ENCODE measurements around the gene CFAP97D2.
"Not testable (repeated sequence)": the region's sequence is repeated elsewhere in the genome, so short reads cannot be mapped to it uniquely, and the experiment has no call there.

The CFAP97D2 gene

DNA sequence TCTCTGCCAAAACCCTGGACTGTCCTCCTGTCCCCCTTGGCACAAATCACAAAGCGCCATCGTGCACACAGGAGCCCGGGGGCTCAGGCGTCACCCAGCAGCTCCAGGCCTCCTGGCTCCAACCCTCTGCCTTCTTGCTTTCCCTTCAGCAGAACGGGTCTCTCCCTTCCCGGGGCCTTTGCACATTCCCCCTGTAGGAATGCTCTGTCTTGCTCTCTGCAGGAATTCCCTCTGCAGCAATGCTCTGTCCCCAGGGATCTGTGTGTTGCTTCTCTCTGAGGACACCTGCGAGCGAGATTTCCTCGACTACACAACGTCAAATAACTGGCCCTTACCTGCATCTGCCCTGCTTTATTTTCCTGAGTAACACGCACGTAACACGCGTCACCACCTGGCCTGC lies 33.3 kb upstream of the CFAP97D2 start:
- TF ChIP-seq, protein P1, sequence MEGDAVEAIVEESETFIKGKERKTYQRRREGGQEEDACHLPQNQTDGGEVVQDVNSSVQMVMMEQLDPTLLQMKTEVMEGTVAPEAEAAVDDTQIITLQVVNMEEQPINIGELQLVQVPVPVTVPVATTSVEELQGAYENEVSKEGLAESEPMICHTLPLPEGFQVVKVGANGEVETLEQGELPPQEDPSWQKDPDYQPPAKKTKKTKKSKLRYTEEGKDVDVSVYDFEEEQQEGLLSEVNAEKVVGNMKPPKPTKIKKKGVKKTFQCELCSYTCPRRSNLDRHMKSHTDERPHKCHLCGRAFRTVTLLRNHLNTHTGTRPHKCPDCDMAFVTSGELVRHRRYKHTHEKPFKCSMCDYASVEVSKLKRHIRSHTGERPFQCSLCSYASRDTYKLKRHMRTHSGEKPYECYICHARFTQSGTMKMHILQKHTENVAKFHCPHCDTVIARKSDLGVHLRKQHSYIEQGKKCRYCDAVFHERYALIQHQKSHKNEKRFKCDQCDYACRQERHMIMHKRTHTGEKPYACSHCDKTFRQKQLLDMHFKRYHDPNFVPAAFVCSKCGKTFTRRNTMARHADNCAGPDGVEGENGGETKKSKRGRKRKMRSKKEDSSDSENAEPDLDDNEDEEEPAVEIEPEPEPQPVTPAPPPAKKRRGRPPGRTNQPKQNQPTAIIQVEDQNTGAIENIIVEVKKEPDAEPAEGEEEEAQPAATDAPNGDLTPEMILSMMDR (IDR thresholded peaks at IDR 0.05; ENCODE audit: low read depth, low read length, missing control alignments), result no peak
- no peak for DNase-seq (ENCODE audit: extremely low read depth, low read depth)

DNA sequence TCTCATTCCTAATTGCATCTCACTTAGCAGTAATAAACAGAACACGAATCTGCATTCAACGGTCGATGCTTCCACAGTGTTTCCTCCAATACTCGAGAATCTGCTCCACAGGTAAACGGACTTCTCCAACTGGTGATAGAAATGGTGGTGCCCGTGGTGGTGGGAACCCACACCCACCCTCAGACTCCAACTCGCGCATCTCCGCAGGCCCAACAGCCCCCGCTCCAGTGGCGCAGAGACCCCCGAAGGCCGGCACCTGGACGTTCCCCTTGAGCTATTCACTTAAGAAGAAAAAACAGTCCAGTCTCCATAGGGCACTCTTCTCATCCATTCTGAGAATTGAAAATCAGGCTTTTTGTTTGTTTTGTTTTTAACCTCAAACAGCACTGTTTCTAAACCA lies 32.9 kb upstream of the CFAP97D2 start:
- no peak for DNase-seq (ENCODE audit: extremely low read depth, low read depth)
- TF ChIP-seq, protein P1 (IDR thresholded peaks at IDR 0.05; ENCODE audit: low read depth, low read length, missing control alignments), result no peak
- H3K4me3 ChIP-seq (replicated peaks; ENCODE audit: low read depth, low read length), result no peak overlapping the region

More for the DNA sequence above, 33.3 kb upstream of the CFAP97D2 start:
- no peak overlapping the region for H3K4me3 ChIP-seq (replicated peaks; ENCODE audit: low read depth, low read length)

DNA sequence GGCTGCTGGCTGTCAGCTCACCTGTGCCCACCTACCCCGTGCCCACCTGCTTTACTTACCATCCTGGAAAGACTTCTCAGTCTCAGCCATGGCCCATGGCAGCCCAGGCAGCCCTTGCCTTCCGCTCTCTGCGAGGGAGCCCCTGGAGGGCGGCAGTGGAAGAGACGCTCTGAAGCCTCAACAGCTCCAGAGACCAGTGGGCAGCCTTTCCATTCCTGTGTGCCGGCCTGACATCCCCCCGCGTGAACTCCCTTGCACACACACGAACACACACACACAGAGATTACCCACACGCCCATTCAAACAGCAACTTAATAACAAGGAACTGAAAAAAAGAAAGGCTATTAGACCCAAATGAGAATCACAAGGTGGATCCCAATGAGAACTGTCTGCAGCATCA lies 32.4 kb upstream of the CFAP97D2 start:
- no peak overlapping the region for H3K4me3 ChIP-seq (replicated peaks; ENCODE audit: low read depth, low read length)
- TF ChIP-seq, protein P1 (IDR thresholded peaks at IDR 0.05; ENCODE audit: low read depth, low read length, missing control alignments), result peak; percentile 19
- DNase-seq (ENCODE audit: extremely low read depth, low read depth), result no peak

DNA sequence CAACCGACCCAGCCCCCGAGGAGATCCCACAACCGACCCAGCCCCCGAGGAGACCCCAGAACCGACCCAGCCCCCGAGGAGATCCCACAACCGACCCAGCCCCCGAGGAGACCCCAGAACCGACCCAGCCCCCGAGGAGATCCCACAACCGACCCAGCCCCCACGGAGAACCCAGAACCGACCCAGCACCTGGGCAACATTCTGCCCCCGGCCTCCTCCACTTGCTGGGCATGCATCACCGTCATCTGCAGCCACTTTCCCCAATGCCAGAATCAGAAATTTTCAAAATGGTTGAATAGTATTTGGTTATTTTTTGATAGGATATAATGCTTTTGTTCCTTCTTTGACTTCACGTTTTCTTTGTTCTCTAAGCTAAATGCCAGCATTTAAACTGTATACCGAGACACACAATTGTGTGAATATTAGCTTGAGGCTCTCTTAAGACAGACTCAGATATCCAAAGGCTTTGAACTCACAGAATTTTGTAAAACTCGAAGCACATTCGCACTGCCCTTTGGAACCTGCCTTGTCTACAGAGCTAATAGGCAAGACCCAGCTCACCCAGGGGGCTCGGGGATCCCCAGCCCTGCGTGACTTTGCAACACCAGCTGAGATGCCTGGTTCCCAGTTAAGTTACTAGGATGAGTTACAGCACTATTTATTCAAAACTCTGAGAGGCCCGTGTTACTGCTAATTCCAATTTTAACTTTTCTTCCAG lies 31.1 kb upstream of the CFAP97D2 start:
- no peak overlapping the region for H3K4me3 ChIP-seq (replicated peaks; ENCODE audit: low read depth, low read length)
- TF ChIP-seq, protein P1 (IDR thresholded peaks at IDR 0.05; ENCODE audit: low read depth, low read length, missing control alignments), result no peak
- DNase-seq (ENCODE audit: extremely low read depth, low read depth), result no peak

DNA sequence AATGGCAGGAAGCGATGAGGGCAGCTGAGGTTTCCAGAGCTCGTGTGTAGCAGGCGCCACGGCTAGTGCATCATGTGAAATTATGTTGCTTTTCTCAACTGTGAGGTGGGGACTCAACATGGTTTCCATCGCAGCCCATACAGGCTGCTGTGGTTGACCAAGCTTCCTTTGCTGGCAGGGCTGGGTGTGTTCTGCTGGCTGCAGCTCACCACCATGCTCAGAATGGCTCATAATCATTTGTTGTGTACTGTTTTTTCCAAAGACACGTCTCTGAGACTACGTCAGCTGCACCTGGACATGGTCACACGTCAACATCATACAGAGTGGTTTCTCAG lies 30.6 kb upstream of the CFAP97D2 start:
- TF ChIP-seq, protein P1 (IDR thresholded peaks at IDR 0.05; ENCODE audit: low read depth, low read length, missing control alignments), result no peak
- no peak overlapping the region for H3K4me3 ChIP-seq (replicated peaks; ENCODE audit: low read depth, low read length)
- no peak for DNase-seq (ENCODE audit: extremely low read depth, low read depth)

DNA sequence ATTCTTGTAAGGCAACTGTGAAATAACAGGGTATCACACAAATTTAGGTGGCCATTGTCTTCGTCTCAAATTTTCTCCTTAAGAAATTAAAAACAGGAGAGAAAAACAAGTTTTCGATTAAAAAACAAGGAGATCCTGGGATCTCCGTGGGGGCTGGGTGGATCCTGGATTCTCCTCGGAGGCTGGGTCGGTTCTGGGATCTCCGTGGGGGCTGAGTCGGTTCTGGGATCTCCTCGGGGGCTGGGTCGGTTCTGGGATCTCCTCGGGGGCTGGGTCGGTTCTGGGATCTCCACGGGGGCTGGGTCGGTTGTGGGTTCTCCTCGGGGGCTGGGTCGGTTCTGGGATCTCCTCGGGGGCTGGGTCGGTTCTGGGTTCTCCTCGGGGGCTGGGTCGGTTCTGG lies 30.2 kb upstream of the CFAP97D2 start:
- not testable (repeated sequence) for DNase-seq (ENCODE audit: extremely low read depth, low read depth); H3K4me3 ChIP-seq (replicated peaks; ENCODE audit: low read depth, low read length)

DNA sequence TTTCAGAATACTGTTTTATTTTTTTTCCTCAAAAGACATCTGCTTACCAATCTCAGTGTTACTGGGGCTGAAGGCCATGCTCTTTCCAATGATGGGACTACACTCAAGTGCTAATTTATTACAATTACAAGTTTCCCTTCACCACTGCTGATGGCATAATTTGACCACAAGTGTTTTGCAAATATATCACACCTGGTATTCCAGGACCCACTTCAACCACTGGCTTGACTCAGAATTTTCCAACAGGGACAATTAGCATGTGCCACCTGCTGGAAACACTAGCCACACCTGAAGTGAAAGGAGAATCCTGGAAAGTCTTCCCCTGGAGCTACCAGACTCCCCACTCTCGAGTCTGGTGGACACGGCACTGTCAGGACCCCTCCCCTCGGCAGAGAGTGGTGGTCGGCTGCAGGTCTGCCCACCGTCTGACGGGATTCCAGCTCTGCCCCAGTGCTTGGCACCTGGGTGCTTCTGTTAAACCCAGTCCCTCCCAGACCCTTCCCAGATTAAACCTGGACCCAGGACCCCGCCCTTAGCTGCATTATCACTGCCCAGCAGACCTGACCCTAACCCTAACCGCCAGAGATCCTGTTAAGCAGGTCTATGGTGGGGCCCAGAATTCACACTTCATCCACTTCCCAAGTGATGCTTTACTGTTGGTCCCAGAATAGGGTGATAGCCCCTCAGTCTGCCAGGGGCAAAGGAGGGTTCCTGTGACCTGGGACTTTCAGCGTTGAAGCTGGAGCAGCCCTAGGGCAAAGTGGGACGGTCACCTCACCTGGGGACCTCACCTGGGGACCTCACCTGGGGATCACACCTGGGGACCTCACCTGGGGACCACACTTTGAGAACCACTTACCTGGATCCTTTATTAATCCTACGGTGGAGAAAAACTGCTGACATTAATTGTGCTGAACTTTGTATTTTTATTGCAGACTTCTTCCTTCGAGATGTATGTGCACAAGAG lies 29.0 kb upstream of the CFAP97D2 start:
- no peak overlapping the region for H3K4me3 ChIP-seq (replicated peaks; ENCODE audit: low read depth, low read length)
- DNase-seq (ENCODE audit: extremely low read depth, low read depth), result no peak
- TF ChIP-seq, protein P1 (IDR thresholded peaks at IDR 0.05; ENCODE audit: low read depth, low read length, missing control alignments), result no peak
